CD4-positive, alpha-beta T cell treated with Interleukin-2 at 100 ng/mL for 4 hours (primary cell): Measurements from ENCODE around the gene KCNAB1.

Experiments used
- DNase-seq: peaks from one replicate; pipeline ENCODE4 v3.0.0-alpha.2; 2020; ENCODE audit warnings: low spot score

The KCNAB1 gene

GRCh38 chr3:156492801-156493261 lies 372.5 kb downstream of the KCNAB1 start:
- DNase-seq, result no peak

GRCh38 chr3:156493887-156494286 lies 373.5 kb downstream of the KCNAB1 start:
- DNase-seq, result no peak

DNA sequence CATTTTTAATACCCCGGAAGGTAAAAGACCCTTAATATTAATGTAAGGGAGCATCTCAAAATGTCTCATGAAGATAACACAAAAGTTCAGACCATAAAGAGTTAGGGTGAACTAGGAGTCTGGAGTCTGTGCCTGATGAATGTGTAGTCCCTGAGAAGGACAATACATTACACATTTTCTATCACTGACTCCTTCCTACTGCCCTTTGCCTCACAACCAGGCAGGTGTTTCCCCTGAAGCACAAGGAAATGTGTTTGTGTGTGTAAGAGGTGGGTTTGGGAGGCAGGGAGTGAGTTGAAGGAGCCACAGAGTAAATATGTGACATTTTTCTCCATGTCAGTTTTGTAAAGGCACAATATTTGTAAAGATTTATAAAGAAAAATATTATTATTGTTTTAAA lies 375.4 kb downstream of the KCNAB1 start:
- DNase-seq, result no peak

- DNase-seq, result no peak
Measured at GRCh38 chr3:156497326-156497725, 376.9 kb downstream of the KCNAB1 start.

DNA sequence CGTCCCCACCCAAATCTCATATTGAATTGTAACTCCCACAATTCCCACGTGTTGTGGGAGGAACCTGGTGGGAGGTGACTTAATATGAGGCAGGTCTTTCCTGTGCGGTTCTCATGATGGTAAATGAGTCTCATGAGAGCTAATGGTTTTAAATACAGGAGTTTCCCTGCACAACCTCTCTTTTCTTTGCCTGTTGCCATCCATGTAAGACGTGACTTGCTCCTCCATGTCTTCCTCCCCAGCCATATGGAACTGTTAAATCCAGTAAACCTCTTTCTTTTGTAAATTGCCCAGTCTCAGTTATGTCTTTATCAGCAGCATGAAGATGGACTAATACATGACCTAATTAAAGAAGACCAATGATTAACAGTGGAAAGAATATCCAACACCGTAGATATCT lies 377.9 kb downstream of the KCNAB1 start:
- no peak for DNase-seq

DNA sequence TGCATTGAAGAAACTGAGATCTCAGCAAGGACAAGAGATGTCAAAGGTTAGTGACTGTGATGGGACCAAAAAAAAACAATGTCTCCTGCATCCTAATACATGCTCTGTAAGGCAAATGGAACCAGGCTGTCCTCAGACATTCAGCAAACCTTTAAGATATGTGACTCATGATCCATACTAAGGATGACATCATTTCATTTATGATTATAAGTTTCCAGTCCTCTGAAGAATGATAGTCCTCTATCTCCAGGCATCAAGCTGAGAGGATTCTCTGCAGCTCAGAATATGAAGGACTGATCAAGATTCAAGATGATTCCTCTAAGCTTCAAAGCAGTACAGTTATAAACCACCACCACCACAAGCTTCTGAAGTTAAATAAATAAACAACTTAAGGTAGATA lies 386.9 kb downstream of the KCNAB1 start:
- peak; percentile 6 for DNase-seq

DNA sequence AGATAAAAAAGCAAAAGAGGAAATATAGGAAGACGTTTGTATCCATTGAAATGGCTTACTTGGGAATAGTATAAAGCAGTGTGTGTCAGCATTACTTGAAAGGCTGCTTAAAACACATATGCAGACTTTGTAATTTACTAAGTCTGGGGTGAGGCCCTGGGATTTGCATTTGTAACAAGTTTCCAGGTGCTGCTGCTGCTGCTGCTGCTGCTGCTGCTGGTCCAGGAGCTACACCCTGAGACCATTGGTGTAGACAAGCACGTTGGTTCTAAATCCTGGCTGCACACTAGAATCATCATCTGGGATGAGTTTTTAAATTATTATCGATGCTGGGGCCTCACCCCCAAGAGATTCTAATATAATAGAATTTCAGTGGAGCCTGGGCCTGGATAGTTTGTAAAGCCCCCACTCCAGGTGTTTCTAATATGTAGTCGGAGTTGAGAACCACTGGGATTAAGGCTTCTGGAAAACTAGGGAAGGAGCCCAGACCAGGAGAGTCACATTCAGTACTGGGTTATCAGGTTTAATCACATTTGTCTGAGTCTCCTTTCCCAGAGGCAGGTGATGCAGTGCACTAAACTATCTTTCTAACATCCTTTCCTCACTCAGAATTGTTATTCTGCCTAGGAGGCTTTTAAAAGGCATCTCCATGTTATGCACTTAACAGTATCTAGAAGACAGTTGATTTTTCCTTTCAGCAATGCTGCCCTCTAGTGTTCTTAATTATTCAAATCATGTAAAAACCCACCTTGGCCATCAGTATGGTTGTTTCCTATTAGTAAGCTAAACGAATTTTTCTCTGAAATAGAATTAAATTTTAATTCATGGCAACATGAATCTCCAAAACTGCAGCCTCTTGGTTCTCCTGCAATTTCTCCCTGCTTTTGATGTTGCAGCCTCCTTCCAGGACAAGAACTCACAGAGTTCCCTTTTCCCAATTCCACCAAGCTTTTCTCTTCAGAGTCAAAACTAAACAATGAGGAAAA lies 389.1 kb downstream of the KCNAB1 start:
- peak; percentile 79 for DNase-seq

GRCh38 chr3:156511987-156512677 lies 391.8 kb downstream of the KCNAB1 start:
- DNase-seq, result no peak

- no peak for DNase-seq
Measured at GRCh38 chr3:156513619-156514018, 393.2 kb downstream of the KCNAB1 start.

- DNase-seq, result no peak
Measured at GRCh38 chr3:156516284-156516683, 395.9 kb downstream of the KCNAB1 start.

GRCh38 chr3:156516961-156517360 lies 396.6 kb downstream of the KCNAB1 start:
- DNase-seq, result no peak

GRCh38 chr3:156518726-156519125 lies 398.3 kb downstream of the KCNAB1 start:
- DNase-seq, result no peak

GRCh38 chr3:156519758-156520162 lies 399.4 kb downstream of the KCNAB1 start:
- DNase-seq, result no peak

DNA sequence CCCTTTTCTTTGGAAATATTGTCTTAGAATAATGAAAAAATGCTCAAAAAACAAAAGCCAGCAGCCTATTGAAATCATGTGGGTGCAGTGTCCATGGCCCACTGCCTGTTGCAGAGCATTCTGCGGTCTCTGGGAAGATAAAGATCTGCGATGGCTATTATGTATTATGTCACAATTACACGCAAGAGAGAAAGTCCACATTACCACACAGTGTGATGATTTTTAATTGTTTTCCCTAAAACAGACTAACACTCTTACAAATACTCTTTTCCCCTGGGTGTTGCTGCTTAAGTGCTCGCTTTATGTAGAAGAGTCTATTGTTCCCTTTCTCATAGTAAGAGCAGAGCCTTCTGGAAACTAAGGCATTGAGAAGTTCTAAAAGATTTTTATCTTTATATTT lies 402.3 kb downstream of the KCNAB1 start:
- DNase-seq, result no peak

DNA sequence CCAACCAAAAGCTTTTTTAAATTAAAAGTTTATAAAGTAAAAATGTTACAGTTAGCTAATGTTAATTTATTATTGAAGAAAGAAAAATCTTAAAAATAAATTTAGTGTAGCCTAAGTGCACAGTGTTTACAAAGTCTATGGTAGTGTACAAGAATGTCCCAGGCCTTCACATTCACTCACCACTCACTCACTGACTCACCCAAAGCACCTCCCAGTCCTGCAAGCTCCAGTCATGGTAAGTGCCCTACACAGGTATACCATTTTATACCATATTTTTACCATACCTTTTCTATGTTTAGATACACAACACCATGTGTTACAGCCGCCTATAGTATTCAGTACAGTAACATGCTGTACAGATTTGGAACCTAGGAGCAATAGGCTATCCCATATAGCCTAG lies 405.4 kb downstream of the KCNAB1 start:
- DNase-seq, result no peak

GRCh38 chr3:156527060-156527459 lies 406.7 kb downstream of the KCNAB1 start:
- no peak for DNase-seq

DNA sequence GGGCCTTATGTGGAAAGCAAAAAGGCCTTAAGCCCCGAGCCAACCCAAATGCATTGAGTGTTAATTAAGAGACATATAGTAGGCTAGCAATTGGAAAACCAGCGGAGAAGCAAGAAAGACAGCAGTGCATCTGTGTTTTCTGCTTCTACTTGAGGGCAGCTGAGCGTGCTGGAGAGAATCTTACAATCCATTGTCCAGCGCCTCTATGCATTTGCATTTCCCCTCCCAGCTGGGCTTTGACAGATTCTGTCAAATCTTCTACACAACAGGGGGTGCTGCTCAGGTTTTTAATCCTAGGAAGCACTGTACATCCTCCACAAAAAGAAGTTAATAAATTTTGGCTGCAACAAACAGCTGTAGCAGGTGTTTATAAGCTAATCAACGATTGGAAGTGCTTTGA lies 410.6 kb downstream of the KCNAB1 start:
- DNase-seq, result no peak

- no peak for DNase-seq
Measured at GRCh38 chr3:156532730-156533129, 412.4 kb downstream of the KCNAB1 start.

DNA sequence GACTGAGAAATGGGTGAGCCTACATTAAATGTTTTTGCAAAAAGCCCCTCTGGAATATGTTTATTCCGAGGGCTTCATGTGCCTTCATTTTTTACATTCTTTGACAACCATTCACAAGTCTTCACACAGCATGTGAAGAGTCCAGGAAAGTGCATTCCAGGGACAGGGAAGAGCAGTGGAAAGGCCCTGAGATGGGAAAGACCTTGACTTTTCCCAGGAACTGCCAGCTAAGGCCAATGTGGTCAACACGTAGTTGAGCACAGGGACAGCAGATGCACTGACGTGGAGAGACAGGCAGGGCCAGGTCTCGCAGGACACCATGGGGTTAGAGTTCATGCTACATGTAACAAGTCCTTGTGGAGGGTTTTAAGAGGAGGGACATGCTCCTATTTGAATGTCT lies 412.8 kb downstream of the KCNAB1 start:
- no peak for DNase-seq

- DNase-seq, result no peak
Measured at GRCh38 chr3:156535162-156535627, 414.8 kb downstream of the KCNAB1 start.

DNA sequence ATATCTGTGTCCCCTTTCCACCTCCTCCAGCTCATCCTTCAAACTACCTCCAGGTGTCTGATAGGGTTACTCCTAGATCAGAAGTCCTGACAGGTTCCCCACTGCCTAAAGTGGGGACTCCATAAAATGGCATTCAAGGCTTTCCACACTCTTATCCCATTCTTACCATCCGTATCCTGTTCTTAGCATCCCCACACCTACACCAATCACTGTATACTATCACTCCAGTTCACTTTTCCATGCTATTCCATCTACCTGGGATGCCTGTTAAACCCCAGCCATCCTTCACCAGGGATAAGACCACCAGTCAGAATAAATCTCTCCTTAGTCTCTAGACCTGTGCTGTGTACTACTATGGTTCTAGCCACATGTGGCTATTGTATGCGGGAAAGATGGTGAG lies 415.4 kb downstream of the KCNAB1 start:
- DNase-seq, result no peak

- no peak for DNase-seq
Measured at GRCh38 chr3:156536524-156537316, 416.3 kb downstream of the KCNAB1 start.
